Smooth muscle cell (in vitro differentiated cells): ENCODE data around the gene TEX2. TPM values are rescaled to one million over a fixed set of nuclear protein-coding genes. Genes with fewer than 3 reads are reported as not detected.
A peak's percentile ranks its signal among the peaks of the same experiment; 100 is the strongest.

Source experiments
- DNase-seq: peaks from one replicate; lab custom pipeline; 2025; ENCODE audit not compliant: unreplicated experiment; lab: John Stamatoyannopoulos, UW
- H2AFZ ChIP-seq: fragments of 200-600 bp; sonication (generic); 2 replicates; pipeline ENCODE4 v1.6.0; 2016; ENCODE audit warnings: antibody characterized with exemption, low read depth, mild to moderate bottlenecking
- H3F3A ChIP-seq: fragments of 200-600 bp; sonication (generic); 2 replicates; pipeline ENCODE4 v1.6.0; 2017; ENCODE audit warnings: antibody characterized with exemption, low read depth
- H3K27ac ChIP-seq: fragments of 200-600 bp; sonication (generic); 2 replicates; pipeline ENCODE4 v1.5.1; 2016; ENCODE audit warnings: low read depth, mild to moderate bottlenecking
- H3K27me3 ChIP-seq: fragments of 200-600 bp; sonication (generic); 2 replicates; pipeline ENCODE4 v1.6.1; 2016; ENCODE audit warnings: low read depth, mild to moderate bottlenecking
- H3K36me3 ChIP-seq: fragments of 200-600 bp; sonication (generic); 2 replicates; pipeline ENCODE4 v1.5.1; 2016; ENCODE audit warnings: low read depth
- H3K4me1 ChIP-seq: fragments of 200-600 bp; sonication (generic); 2 replicates; pipeline ENCODE4 v1.5.1; 2016; ENCODE audit warnings: low read depth
- H3K4me2 ChIP-seq: fragments of 200-600 bp; sonication (generic); 2 replicates; pipeline ENCODE4 v1.6.0; 2016; ENCODE audit warnings: mild to moderate bottlenecking
- H3K4me3 ChIP-seq: fragments of 200-600 bp; sonication (generic); 2 replicates; pipeline ENCODE4 v1.5.1; 2016; ENCODE audit warnings: mild to moderate bottlenecking
- H3K79me2 ChIP-seq: fragments of 200-600 bp; sonication (generic); 2 replicates; pipeline ENCODE4 v1.6.0; 2016; ENCODE audit warnings: low read depth, mild to moderate bottlenecking
- H3K9ac ChIP-seq: fragments of 200-600 bp; sonication (generic); 2 replicates; pipeline ENCODE4 v1.6.0; 2016; ENCODE audit warnings: low read depth
- H3K9me3 ChIP-seq: fragments of 200-600 bp; sonication (generic); replicated peaks from 2 replicates; pipeline ENCODE4 v1.5.1; 2016; ENCODE audit warnings: low read depth
- H4K20me1 ChIP-seq: fragments of 200-600 bp; sonication (generic); 2 replicates; pipeline ENCODE4 v1.6.0; 2016; ENCODE audit warnings: low read depth
- whole genome bisulfite sequencing: methylation state at CpG from one replicate; pipeline ENCODE4 v1.1.7; 2016; ENCODE audit warnings: low lambda C conversion rate; 5-methylcytosine and 5-hydroxymethylcytosine counted together
- polyA plus RNA-seq: library from polyadenylated mRNA; unstranded; fragments of >200 nt; fragmentation: Nextera tagmentation; extraction: Ambion mirVana; gene quantifications from 2 replicates; pipeline ENCODE4 v1.2.1, GENCODE V29; 2016
- total RNA-seq: library from RNA; depleted of rRNA; stranded (reverse); fragments of >200 nt; gene quantifications from 2 replicates; pipeline ENCODE4 v1.2.3, GENCODE V29; 2014
- TF ChIP-seq, protein P1 (sequence below): fragments of 200-600 bp; sonication (generic); IDR thresholded peaks from 2 replicates; pipeline ENCODE4 v1.5.1; 2017; ENCODE audit warnings: borderline replicate concordance, mild to moderate bottlenecking, antibody characterized with exemption; ENCODE audit not compliant: insufficient read depth, poor library complexity, severe bottlenecking

TEX2 gene
- total and polyA plus RNA-seq, 2 experiments from 2014 or later: 8.6 to 26.2 TPM

DNA sequence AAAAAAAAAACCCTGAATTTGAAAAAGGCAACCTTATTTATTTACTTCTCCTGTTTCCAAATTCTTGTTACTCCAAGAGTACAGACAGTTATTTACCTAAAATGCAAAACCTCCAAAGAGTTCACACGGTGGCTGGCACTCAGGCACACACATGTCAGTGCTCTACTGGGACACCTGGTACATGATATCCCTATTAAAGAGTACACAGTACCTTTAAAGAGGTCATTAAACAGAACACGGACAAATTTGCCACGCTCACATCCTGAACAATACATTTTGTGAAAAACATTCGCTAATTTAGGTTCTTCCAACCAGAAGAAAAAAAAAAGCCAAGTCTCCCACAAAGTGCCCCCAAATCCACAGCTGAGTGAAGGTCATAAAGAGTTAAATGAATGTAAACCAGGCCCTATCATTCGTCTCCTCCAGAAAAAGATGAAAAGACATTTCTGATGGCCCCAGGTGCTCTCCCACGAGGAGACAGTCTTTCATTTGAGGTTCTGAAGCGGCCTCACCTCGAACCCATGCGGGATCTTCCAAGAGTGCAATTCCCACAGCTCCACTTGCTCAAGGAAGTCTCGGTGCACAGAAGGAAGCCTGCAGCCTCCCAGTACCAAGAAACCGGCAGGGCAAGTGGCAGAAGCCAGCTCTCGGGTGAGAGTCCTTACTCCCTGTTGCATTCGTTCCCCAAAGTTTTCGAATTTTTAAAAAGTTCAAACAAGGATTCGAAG, 134.1 kb downstream of the TEX2 start:
- Histone ChIP-seq H3K4me2 (peak overlapping the region; percentile 95), H3K4me1 (peaks cover 6% of the 10 kb centered on the region), H3K36me3 (no peaks in the 10 kb centered on the region), H3K79me2 (peaks cover 49% of the 10 kb centered on the region), H3F3A (no peaks in the 10 kb centered on the region), H3K9ac (peak overlapping the region; percentile 95), H2AFZ (no peak overlapping the region), H3K9me3 (no peaks in the 10 kb centered on the region), H3K27me3 (no peaks in the 10 kb centered on the region), H3K4me3 (peak overlapping the region; percentile 89), H4K20me1 (peaks cover 39% of the 10 kb centered on the region), H3K27ac (peak overlapping the region; percentile 96)
- TF ChIP-seq, protein P1, sequence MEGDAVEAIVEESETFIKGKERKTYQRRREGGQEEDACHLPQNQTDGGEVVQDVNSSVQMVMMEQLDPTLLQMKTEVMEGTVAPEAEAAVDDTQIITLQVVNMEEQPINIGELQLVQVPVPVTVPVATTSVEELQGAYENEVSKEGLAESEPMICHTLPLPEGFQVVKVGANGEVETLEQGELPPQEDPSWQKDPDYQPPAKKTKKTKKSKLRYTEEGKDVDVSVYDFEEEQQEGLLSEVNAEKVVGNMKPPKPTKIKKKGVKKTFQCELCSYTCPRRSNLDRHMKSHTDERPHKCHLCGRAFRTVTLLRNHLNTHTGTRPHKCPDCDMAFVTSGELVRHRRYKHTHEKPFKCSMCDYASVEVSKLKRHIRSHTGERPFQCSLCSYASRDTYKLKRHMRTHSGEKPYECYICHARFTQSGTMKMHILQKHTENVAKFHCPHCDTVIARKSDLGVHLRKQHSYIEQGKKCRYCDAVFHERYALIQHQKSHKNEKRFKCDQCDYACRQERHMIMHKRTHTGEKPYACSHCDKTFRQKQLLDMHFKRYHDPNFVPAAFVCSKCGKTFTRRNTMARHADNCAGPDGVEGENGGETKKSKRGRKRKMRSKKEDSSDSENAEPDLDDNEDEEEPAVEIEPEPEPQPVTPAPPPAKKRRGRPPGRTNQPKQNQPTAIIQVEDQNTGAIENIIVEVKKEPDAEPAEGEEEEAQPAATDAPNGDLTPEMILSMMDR: no peak
- DNase-seq: no peak
- WGBS: 17% methylated on average over 15 of the region's 15 CpGs

DNA sequence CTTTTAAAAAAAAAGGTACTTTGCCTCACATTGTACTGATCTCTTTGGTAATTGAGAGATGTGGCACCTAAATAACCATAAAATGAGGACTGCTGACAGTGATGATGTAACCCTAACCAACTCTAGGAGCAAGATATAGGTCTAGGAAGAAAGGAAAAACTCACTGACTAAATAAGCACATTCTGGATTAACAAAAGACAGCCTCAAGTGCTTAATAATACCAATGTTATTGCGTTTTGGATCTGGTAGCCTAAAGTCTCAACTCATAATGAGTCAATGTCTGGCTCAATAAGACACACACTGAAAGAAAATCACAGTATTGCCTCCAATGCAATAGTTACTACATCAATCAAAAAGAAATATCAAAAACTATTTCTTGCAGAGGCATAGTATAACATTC, 136.1 kb downstream of the TEX2 start:
- Histone ChIP-seq H3K36me3 (no peaks in the 10 kb centered on the region), H4K20me1 (peaks cover 47% of the 10 kb centered on the region), H3K79me2 (peaks cover 65% of the 10 kb centered on the region), H3K27me3 (no peaks in the 10 kb centered on the region), H3K27ac (peak overlapping the region; percentile 36), H3K4me3 (no peak overlapping the region), H3K9me3 (no peaks in the 10 kb centered on the region), H2AFZ (no peak overlapping the region), H3F3A (no peaks in the 10 kb centered on the region), H3K4me1 (peaks cover 6% of the 10 kb centered on the region), H3K9ac (peak overlapping the region; percentile 29), H3K4me2 (peak overlapping the region; percentile 42)
- no peak for DNase-seq
- TF ChIP-seq, protein P1: no peak
- WGBS: 14% methylated on average over 1 of the region's 1 CpG

DNA sequence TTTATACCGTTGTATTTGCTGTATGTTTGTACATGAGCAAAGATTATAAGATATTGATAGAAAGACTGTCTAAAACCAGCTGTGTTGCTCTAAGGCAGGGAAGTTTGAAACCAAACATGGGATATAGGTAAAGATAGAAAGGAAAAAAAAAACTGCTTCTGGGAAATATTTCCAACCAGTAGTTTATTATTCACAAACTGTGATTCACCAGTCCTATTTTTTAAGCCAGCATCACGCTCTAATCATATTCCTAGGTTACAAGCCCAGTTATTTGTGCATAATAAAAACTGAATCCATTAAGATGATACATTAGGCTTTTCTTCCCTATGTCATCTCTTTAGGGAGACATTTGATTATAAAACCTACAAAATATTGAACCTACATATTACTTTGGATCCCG, 137.1 kb downstream of the TEX2 start:
- H3K9ac ChIP-seq: peak overlapping the region; percentile 29

More for the DNA sequence above, 137.1 kb downstream of the TEX2 start:
- H3K79me2 ChIP-seq: peaks cover 69% of the 10 kb centered on the region
- no peaks in the 10 kb centered on the region for H3F3A ChIP-seq
- no peak for DNase-seq
- TF ChIP-seq, protein P1: no peak
- H3K27ac ChIP-seq: no peak overlapping the region
- no peak overlapping the region for H3K4me3 ChIP-seq
- peak overlapping the region; percentile 42 for H3K4me2 ChIP-seq
- no peaks in the 10 kb centered on the region for H3K36me3 ChIP-seq
- H4K20me1 ChIP-seq: peaks cover 56% of the 10 kb centered on the region
- WGBS: 85% methylated on average over 3 of the region's 3 CpGs
- no peaks in the 10 kb centered on the region for H3K9me3 ChIP-seq
- no peak overlapping the region for H2AFZ ChIP-seq
- peaks cover 6% of the 10 kb centered on the region for H3K4me1 ChIP-seq
- no peaks in the 10 kb centered on the region for H3K27me3 ChIP-seq
